Right forelimb (tissue), 1 donor: Measurements from ENCODE around the gene TRIM40.
"Not testable (repeated sequence)": the region's sequence is repeated elsewhere in the genome, so short reads cannot be mapped to it uniquely, and the experiment has no call there.

ENCODE experiments used
- DNase-seq: peaks from one replicate; pipeline ENCODE4 v3.0.0-alpha.2; 2018

TRIM40 gene

GRCh38 chr6:30163918-30164654, 28.1 kb downstream of the TRIM40 start:
- DNase-seq: no peak

DNA sequence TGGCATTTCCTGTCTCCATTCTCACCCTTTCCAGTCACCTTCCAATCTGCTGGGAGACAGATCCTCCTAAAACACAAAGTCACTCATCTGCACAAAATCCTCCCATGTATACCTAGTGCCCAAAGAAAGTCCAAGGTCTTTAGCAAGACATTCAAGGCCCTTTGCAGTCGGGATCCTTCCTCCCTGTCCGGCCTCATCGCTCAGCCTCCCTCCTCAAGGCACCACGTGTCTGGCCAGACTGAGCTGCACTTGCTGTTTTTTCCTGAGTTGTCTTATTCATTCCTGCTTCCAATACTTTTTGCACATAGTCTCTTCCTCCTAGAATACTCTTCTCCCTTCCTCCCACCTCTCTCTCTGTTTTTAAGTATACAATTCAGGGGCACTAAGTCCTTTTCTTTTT, 28.8 kb downstream of the TRIM40 start:
- DNase-seq: no peak

GRCh38 chr6:30165238-30165637, 29.3 kb downstream of the TRIM40 start:
- not testable (repeated sequence) for DNase-seq

GRCh38 chr6:30167101-30167500, 31.2 kb downstream of the TRIM40 start:
- DNase-seq: no peak

- DNase-seq: no peak
Observed at GRCh38 chr6:30168741-30169140, 32.8 kb downstream of the TRIM40 start.

- no peak for DNase-seq
Observed at GRCh38 chr6:30169658-30170614, 34.0 kb downstream of the TRIM40 start.

DNA sequence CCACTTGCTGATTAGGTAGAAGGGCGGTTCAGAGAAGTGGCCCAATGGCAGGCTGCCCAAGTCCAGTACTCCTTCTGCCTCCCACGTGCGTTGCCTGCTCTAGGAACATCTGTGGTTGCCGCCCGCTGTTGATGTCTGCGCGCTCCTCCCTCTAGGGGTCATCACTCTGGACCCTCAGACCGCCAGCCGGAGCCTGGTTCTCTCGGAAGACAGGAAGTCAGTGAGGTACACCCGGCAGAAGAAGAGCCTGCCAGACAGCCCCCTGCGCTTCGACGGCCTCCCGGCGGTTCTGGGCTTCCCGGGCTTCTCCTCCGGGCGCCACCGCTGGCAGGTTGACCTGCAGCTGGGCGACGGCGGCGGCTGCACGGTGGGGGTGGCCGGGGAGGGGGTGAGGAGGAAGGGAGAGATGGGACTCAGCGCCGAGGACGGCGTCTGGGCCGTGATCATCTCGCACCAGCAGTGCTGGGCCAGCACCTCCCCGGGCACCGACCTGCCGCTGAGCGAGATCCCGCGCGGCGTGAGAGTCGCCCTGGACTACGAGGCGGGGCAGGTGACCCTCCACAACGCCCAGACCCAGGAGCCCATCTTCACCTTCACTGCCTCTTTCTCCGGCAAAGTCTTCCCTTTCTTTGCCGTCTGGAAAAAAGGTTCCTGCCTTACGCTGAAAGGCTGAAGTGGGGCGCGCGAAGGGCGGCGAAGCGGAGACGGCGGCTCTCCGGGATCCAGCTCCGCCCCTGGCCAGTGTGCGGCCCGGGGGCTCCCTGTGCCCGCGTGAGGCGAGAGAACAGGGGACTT, 35.9 kb downstream of the TRIM40 start:
- no peak for DNase-seq

DNA sequence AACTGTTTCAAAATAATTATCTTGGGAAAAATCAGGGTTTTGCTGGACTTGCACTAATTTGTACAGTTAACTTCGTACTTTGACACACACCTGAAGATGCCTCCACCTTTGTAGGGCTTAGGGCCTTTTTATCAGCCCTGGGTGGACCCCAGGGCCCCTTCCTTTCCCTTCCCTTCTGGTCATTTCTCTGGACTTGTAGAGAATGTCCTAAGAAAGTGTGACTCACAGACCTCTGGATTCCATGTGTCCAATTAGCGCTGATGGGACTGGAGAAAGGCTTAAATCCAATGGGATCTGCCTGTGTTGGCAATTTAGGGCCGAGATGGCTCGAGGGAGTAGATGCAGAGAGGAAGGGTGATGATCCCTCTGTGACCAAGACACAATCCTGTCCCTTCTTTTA, 36.7 kb downstream of the TRIM40 start:
- DNase-seq: no peak

DNA sequence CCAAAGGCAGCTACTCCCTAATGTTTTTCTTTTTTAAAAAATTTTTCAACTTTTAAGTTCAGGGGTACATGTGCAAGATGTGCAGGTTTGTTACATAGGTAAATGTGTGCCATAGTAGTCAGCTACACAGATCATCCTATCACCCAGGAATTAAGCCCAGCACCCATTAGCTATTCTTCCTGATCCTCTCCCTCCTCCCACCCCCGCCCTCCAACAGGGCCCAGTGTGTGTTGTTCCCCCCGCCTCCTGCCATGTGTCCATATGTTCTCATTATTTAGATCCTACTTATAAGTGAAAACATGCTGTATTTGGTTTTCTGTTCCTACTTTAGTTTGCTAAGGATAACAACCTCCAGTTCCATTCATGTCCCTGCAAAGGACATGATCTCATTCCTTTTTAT, 39.8 kb downstream of the TRIM40 start:
- no peak for DNase-seq

DNA sequence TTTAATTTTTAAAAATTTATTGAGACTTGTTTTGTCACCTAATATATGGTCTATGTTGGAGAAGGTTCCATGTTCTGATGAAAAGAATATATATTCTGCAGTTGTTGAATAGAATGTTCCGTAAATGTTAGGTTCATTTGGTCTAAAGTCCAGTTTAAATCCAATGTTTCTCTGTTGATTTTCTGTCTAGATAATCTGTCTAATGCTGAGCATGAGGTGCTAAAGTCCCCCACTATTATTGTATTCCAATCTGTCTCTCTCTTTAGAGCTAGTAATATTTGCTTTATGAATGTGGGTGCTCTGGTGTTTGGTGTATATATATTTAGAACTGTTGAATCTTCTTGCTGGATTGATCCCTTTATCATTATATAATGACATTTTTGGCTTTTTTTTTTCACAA, 42.9 kb downstream of the TRIM40 start:
- DNase-seq: no peak

DNA sequence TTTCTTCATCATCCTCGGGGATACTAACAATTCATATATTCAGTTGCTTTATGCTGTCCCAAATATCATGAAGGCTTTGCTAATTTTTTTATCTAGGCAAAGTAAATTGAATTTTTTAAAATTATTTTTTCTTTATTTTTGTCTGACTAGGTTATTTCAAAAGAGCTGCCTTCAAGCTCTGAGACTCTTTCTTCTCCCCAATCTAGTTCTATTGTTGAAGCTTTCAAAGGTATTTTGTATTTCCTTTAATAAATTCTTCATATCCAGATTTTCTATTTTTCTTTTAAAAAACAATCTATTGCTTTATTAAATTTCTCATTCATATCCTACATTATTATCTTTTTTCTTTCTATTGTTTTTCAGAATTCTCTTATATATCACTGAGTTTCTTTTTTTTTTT, 44.2 kb downstream of the TRIM40 start:
- DNase-seq: no peak

- no peak for DNase-seq
Observed at GRCh38 chr6:30184417-30185031, 48.6 kb downstream of the TRIM40 start.

DNA sequence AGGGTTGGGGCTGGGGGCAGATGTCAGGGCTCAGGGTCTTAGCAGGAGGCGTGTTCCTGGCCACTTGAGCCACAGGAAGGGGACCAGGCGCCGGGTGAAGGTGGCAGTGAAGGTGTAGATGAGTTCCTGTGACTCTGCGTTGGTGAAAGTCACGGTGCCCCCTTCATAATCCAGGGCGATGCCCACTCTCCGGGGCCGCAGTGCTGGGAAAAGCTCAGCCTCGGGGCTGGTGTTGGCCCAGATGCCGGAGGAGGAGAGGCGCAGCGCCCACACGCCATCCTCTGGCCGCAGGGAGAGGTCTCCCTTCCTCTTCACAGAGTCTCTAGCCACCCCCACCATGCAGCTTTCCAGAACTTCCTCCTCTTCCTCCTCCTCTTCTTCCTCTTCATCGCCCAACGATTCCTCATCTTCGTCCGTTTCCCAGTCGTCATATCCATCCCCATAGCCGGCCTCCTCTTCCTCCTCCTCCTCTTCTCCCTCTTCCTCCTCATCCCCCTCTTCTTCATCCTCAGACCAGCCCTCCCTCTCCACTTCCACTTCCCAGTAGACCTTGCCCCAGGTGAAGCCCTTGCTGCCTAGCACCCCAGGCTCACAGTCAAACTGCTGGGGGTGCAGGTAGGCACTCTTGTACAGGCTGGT, 50.0 kb downstream of the TRIM40 start:
- DNase-seq: no peak

DNA sequence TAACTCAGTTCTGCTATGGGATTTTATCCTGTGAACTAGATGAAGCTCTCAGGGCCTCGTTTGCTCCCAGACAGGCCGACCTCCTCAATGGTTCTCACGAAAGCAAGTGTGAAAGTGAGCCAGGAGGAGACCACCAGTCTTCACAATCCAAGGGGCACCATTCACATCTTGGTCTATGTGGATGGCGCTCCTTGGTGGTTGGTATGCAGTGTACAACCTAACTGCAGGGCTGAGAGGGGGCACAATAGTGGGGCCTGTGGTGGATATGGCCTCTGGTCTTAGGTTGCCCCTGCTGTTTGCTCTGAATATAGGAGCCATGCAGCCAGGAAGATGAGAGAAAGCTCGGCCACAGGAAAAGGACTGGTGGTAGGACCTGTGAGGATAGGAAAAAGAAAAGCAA, 52.6 kb downstream of the TRIM40 start:
- no peak for DNase-seq

DNA sequence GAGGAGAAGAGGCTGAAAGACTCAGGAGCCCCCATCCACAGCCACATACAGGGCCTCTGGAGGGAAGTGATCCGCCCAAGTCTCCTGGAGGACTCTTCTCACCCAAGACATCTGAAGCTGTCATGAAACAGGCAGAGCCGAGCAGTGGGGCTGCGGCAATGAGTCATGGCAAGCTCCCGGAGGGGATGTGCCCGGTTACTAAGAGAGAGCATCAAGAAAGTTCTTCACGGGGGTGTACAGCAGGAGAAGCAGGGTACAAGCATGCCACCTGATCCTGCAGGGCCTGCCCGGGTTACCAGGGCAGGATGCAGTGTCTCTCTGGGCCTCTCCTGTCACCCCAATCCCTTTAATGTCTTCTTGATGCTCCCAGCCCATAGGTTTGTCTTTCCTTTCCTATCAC, 56.1 kb downstream of the TRIM40 start:
- no peak for DNase-seq

DNA sequence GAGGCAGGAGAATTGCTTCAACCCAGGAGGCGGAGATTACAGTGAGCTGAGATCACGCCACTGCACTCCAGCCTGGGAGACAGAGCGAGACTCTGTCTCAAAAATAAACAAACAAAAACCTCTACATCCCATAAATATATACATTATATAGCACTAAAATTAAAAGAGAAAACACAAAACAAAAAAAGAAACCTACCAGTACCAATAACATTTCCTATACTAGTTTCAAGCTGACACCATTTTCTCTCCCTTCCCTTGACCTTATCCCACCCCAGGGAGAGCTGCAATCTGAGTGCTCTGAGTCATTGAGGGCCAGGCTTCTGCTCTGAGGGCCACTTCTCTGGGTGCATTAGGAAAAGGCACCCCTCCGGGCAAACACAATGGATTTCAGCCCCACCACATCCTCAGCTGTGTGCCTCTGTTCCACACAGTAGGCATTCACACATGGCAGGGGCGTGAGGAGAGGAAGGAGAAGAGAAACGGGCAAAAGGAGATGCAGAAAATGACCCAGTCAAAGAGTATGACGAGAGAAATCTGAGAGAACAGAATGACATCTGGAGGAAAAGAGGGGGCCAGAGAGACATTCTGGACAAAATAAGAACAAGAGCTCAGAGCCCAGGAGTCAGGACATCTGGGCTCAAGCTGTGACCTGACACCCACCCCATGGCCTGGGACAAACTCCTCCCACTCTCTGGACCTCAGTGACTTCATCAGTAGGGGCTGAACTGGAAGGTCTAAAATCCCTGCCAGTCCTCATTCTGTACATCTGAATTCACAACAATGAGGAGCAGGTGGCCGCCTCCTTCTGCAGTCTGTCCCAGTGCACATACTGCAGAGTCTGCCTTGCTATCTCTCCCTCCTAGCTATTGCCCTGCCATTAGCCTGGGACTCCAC, 59.1 kb downstream of the TRIM40 start:
- DNase-seq: no peak

- DNase-seq: no peak
Observed at GRCh38 chr6:30195951-30196350, 60.0 kb downstream of the TRIM40 start.

- DNase-seq: no peak
Observed at GRCh38 chr6:30196376-30196775, 60.4 kb downstream of the TRIM40 start.
